SK-N-MC (cell line): ENCODE measurements around the gene GAN.

Experiments used
- EZH2 ChIP-seq: fragments of 200-600 bp; sonication (generic); IDR thresholded peaks from one replicate; pipeline ENCODE4 v1.6.1; 2017; ENCODE audit warnings: antibody characterized with exemption
- POLR2AphosphoS5 ChIP-seq: IDR thresholded peaks from 2 replicates; pipeline ENCODE4 v1.6.1; 2012; ENCODE audit warnings: mild to moderate bottlenecking, low read depth, low read length, borderline replicate concordance

DNA sequence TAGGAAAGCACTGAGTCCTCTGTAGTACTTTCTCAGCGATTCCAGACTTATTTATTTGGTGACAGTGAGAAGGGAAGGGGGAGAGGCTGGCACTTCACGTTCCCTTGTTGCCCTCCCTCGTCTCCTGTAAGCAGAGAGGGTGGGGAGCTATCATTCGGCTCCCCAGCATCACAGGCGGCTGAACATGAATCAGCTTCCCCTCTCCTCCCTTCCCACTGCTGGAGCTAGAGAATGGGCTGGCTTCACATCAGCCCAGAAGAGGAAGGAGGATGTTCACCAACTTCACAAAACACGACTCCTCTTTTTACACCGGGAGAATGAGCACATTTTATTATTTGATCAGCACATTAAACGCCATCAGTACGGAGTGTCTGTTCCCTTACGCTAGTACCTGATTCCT lies 123.1 kb downstream of the GAN start:
- TF ChIP-seq POLR2AphosphoS5 (no peak), EZH2 (no peak)
